Testis (tissue), 3 donors: Measurements from ENCODE around the gene ACOT8. TPM values are rescaled to one million over a fixed set of nuclear protein-coding genes. Genes with fewer than 3 reads are reported as not detected.
A peak's percentile ranks its signal among the peaks of the same experiment; 100 is the strongest.

Source experiments
- DNase-seq: peaks from one replicate; pipeline ENCODE4 v3.0.0-alpha.2; 2019
- H3K27ac ChIP-seq, 2 donors: fragments of 200-600 bp; sonication (generic); one replicate each; pipeline ENCODE4 v1.5.1; 2019
- H3K27me3 ChIP-seq: fragments of 200-600 bp; sonication (generic); one replicate; pipeline ENCODE4 v1.5.1; 2019
- H3K36me3 ChIP-seq: fragments of 200-600 bp; sonication (generic); one replicate; pipeline ENCODE4 v1.5.1; 2017; ENCODE audit warnings: low read depth; ENCODE audit errors: missing control alignments
- H3K4me1 ChIP-seq: fragments of 200-600 bp; sonication (generic); one replicate; pipeline ENCODE4 v1.5.1; 2019
- H3K4me3 ChIP-seq, 2 donors: fragments of 200-600 bp; sonication (generic); one replicate each; pipeline ENCODE4 v1.5.1; 2017 to 2019
- H3K9me3 ChIP-seq: fragments of 200-600 bp; sonication (generic); one replicate; pipeline ENCODE4 v1.5.1; 2017
- POLR2A ChIP-seq: fragments of 450-650 bp; IDR thresholded peaks from one replicate; pipeline ENCODE4 v1.6.1; 2017; ENCODE audit warnings: antibody characterized with exemption, mild to moderate bottlenecking, moderate library complexity
- WGBS, 2 donors: methylation state at CpG; one replicate each; pipeline ENCODE4 v1.1.5; 2018; 5-methylcytosine and 5-hydroxymethylcytosine counted together
- intact Hi-C: fragments of 100-400 bp; cut with DNase I; formaldehyde crosslinking; loops from one replicate; pipeline ENCODE4 v1.15.1; 2023; ENCODE audit warnings: low total_unique reads
- polyA plus RNA-seq: library from polyadenylated mRNA; stranded (reverse); fragments of 350-450 nt; fragmentation: Illumina TruSeq; extraction: RNeasy Lipid Tissue Mini Kit (QIAGEN cat#74804); gene quantifications from one replicate; pipeline ENCODE4 v1.2.3, GENCODE V29; 2014; ENCODE audit warnings: low read depth, low replicate concordance; ENCODE audit not compliant: insufficient read depth
- total RNA-seq, 2 donors: library from RNA; depleted of rRNA; stranded (reverse); fragments of >200 nt; gene quantifications; one replicate each; pipeline ENCODE4 v1.2.3, GENCODE V29; 2016
- TF ChIP-seq, protein P1 (sequence below), 3 experiments: fragments of 450-650 bp in 2 of 3; fragments of 200-600 bp in 1 of 3; sonication (generic) in 1 of 3; IDR thresholded peaks; one replicate each; pipeline ENCODE4 v1.5.1; 2016 to 2019; ENCODE audit warnings: antibody characterized with exemption in 3 of 3, mild to moderate bottlenecking in 2 of 3, moderate library complexity in 1 of 3

ACOT8 gene
- total and polyA plus RNA-seq, 3 donors from 2014 or later = 44.4 to 79.6 (median 71.2) TPM

- Histone ChIP-seq H3K36me3 (no peaks in the 10 kb centered on the region), H3K27ac (no peak overlapping the region), H3K4me1 (no peaks in the 10 kb centered on the region), H3K27me3 (no peaks in the 10 kb centered on the region), H3K4me3 (no peak overlapping the region), H3K9me3 (no peaks in the 10 kb centered on the region)
- TF ChIP-seq, protein P1, sequence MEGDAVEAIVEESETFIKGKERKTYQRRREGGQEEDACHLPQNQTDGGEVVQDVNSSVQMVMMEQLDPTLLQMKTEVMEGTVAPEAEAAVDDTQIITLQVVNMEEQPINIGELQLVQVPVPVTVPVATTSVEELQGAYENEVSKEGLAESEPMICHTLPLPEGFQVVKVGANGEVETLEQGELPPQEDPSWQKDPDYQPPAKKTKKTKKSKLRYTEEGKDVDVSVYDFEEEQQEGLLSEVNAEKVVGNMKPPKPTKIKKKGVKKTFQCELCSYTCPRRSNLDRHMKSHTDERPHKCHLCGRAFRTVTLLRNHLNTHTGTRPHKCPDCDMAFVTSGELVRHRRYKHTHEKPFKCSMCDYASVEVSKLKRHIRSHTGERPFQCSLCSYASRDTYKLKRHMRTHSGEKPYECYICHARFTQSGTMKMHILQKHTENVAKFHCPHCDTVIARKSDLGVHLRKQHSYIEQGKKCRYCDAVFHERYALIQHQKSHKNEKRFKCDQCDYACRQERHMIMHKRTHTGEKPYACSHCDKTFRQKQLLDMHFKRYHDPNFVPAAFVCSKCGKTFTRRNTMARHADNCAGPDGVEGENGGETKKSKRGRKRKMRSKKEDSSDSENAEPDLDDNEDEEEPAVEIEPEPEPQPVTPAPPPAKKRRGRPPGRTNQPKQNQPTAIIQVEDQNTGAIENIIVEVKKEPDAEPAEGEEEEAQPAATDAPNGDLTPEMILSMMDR (IDR thresholded peaks at IDR 0.05) = no peak
- TF ChIP-seq POLR2A = no peak
- no peak for DNase-seq
- 87 to 94% methylated on average over 11 of the region's 11 CpGs for WGBS, 2 donors
- intact Hi-C loops = no loop called here
Measured at GRCh38 chr20:45796337-45797065, 60.7 kb downstream of the ACOT8 start.

DNA sequence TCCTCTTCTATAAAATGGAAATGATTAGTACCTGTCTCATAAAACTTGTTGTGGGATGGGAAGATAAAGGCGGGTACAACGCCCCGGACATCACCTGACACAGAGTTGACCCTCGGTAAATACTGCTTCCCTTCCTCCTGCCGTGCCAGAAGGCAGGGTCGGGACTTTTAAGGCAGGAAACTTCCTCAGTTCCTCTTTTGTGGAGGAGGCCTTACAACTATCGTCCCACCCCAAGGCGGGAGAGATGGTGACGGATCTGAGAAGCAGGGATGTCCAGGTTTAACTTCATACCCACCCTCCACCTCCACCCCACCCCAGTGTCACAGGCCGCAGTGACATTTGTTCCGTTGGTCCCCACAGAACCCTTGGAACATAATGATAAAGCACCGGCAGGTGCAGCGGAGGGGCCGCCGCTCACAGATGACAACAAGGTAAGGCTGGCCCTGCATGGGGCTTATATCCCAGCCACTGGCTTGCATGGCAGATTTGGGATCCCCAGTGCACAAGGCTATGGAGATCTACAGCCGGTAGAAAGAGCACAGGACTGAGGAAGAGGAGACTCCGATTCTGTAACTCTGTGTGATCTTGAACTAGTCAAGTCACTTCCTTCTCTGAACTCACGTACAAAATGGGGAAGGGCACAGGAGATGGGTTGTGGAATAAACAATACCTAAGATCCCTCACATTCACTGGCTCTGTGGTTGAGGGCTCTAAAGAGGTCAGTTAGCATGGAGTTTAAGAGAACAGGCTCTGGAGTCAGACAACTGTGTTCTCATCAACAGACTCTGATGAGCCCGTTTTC, 64.7 kb downstream of the ACOT8 start:
- no peaks in the 10 kb centered on the region for H3K36me3 ChIP-seq
- TF ChIP-seq, protein P1 (IDR thresholded peaks at IDR 0.05) = no peak
- no peak for TF ChIP-seq POLR2A
- peak overlapping the region; percentile 77 to 83 for H3K27ac ChIP-seq
- no peak for DNase-seq
- no peaks in the 10 kb centered on the region for H3K27me3 ChIP-seq
- intact Hi-C loops = no loop called here
- peak overlapping the region; percentile 91 to 96 for H3K4me3 ChIP-seq
- 14 to 21% methylated on average over 18 to 19 of the region's 19 CpGs for WGBS, 2 donors
- H3K9me3 ChIP-seq = no peaks in the 10 kb centered on the region
- no peaks in the 10 kb centered on the region for H3K4me1 ChIP-seq

Other genes starting within 250 kb of the ACOT8 start
- not detected for gene WFDC10A, start 227.7 kb downstream of the ACOT8 start, total RNA-seq
- gene WFDC10A, start 227.7 kb downstream of the ACOT8 start, polyA plus RNA-seq = not detected
- gene WFDC9, start 226.1 kb downstream of the ACOT8 start, total RNA-seq = not detected
- gene WFDC9, start 226.1 kb downstream of the ACOT8 start, polyA plus RNA-seq = not detected
- not detected for gene WFDC11, start 187.2 kb downstream of the ACOT8 start, total RNA-seq
- gene WFDC11, start 187.2 kb downstream of the ACOT8 start, polyA plus RNA-seq = 1.7 TPM
- not detected for gene WFDC13, start 155.4 kb downstream of the ACOT8 start, total RNA-seq
- not detected for gene WFDC13, start 155.4 kb downstream of the ACOT8 start, polyA plus RNA-seq
- gene WFDC10B, start 152.4 kb downstream of the ACOT8 start, total RNA-seq = 1 to 10 TPM; 1.0 to 1.2 TPM
- gene WFDC10B, start 152.4 kb downstream of the ACOT8 start, polyA plus RNA-seq = 4.3 TPM
- gene SPINT4, start 135.0 kb downstream of the ACOT8 start, total RNA-seq = not detected
- not detected for gene SPINT4, start 135.0 kb downstream of the ACOT8 start, polyA plus RNA-seq
- gene WFDC3, start 65.5 kb downstream of the ACOT8 start, total RNA-seq = 10 to 100 TPM; 37.5 to 56.2 TPM
- 99.2 TPM for gene WFDC3, start 65.5 kb downstream of the ACOT8 start, polyA plus RNA-seq
- 10 to 100 TPM; 38.6 to 49.9 TPM for gene DNTTIP1, start 65.4 kb downstream of the ACOT8 start, total RNA-seq
- gene DNTTIP1, start 65.4 kb downstream of the ACOT8 start, polyA plus RNA-seq = 67.2 TPM
- gene UBE2C, start 44.7 kb downstream of the ACOT8 start, total RNA-seq = 10 to 100 TPM; 21.4 to 22.0 TPM
- gene UBE2C, start 44.7 kb downstream of the ACOT8 start, polyA plus RNA-seq = 36.7 TPM
- gene TNNC2, start 30.1 kb downstream of the ACOT8 start, total RNA-seq = 1 to 10 TPM; 4.6 to 6.5 TPM
- gene TNNC2, start 30.1 kb downstream of the ACOT8 start, polyA plus RNA-seq = 12.1 TPM
- gene SNX21, start 23.6 kb downstream of the ACOT8 start, total RNA-seq = 10 to 100 TPM; 77.9 to 82.4 TPM
- gene SNX21, start 23.6 kb downstream of the ACOT8 start, polyA plus RNA-seq = 23.9 TPM
- gene ZSWIM3, start 222 bp upstream of the ACOT8 start, total RNA-seq = 10 to 100 TPM in 1 of 2 donors, 1 to 10 TPM in 1; 9.3 to 12.8 TPM
- gene ZSWIM3, start 222 bp upstream of the ACOT8 start, polyA plus RNA-seq = 8.0 TPM
- 10 to 100 TPM; 24.0 to 24.5 TPM for gene ZSWIM1, start 23.8 kb upstream of the ACOT8 start, total RNA-seq
- 11.4 TPM for gene ZSWIM1, start 23.8 kb upstream of the ACOT8 start, polyA plus RNA-seq
- gene SPATA25, start 30.2 kb upstream of the ACOT8 start, total RNA-seq = 10 to 100 TPM; 14.9 to 26.0 TPM
- gene SPATA25, start 30.2 kb upstream of the ACOT8 start, polyA plus RNA-seq = 59.4 TPM
- gene NEURL2, start 33.8 kb upstream of the ACOT8 start, total RNA-seq = 1 to 10 TPM; 7.0 to 9.1 TPM
- gene NEURL2, start 33.8 kb upstream of the ACOT8 start, polyA plus RNA-seq = 1.9 TPM
- 100 to 1,000 TPM; 112 to 223 TPM for gene CTSA, start 33.9 kb upstream of the ACOT8 start, total RNA-seq
- gene CTSA, start 33.9 kb upstream of the ACOT8 start, polyA plus RNA-seq = 103 TPM
- gene PLTP, start 54.8 kb upstream of the ACOT8 start, total RNA-seq = 10 to 100 TPM; 53.3 to 80.0 TPM
- 105 TPM for gene PLTP, start 54.8 kb upstream of the ACOT8 start, polyA plus RNA-seq
- 10 to 100 TPM; 39.4 to 48.7 TPM for gene PCIF1, start 77.3 kb upstream of the ACOT8 start, total RNA-seq
- gene PCIF1, start 77.3 kb upstream of the ACOT8 start, polyA plus RNA-seq = 39.3 TPM
- gene ZNF335, start 114.8 kb upstream of the ACOT8 start, total RNA-seq = 10 to 100 TPM; 50.5 to 53.5 TPM
- gene ZNF335, start 114.8 kb upstream of the ACOT8 start, polyA plus RNA-seq = 25.3 TPM
- under 1 TPM; 0.39 to 0.56 TPM for gene MMP9, start 151.5 kb upstream of the ACOT8 start, total RNA-seq
- 10.0 TPM for gene MMP9, start 151.5 kb upstream of the ACOT8 start, polyA plus RNA-seq
- 1 to 10 TPM; 5.5 to 9.2 TPM for gene SLC12A5, start 171.8 kb upstream of the ACOT8 start, total RNA-seq
- 15.5 TPM for gene SLC12A5, start 171.8 kb upstream of the ACOT8 start, polyA plus RNA-seq
- 10 to 100 TPM; 55.6 to 66.2 TPM for gene NCOA5, start 232.6 kb upstream of the ACOT8 start, total RNA-seq
- gene NCOA5, start 232.6 kb upstream of the ACOT8 start, polyA plus RNA-seq = 64.0 TPM